ENCODE measurements around the gene BRF1. TPM values are rescaled to one million over a fixed set of nuclear protein-coding genes. Genes with fewer than 3 reads are reported as not detected.

The BRF1 gene
- polyA plus RNA-seq, 1 of the 3 experiments (the other 2 are of a cell fraction) = 15.7 TPM

- H3K9ac ChIP-seq = no peak overlapping the region
- peaks cover 57% of the 10 kb centered on the region for H3K79me2 ChIP-seq (ENCODE audit: insufficient read depth)
- H3K27me3 ChIP-seq (ENCODE audit: insufficient read depth) = no peaks in the 10 kb centered on the region
- no peak overlapping the region for H2AFZ ChIP-seq (ENCODE audit: low read depth)
- H3K4me2 ChIP-seq = no peak overlapping the region
- no peak overlapping the region for H3K4me3 ChIP-seq (ENCODE audit: low read depth in 2 of 2, low read length in 1 of 2)
- no peaks in the 10 kb centered on the region for H3K9me2 ChIP-seq
- ChIA-PET CTCF (no interaction called here), POLR2A (interaction anchor here (1.1 kb wide), 1 partner anchor 26 kb away, joined by 3 read pairs; the partner anchor contains the start of gene BRF1)
- 88% methylated on average over 1 of the region's 9 CpGs for WGBS (ENCODE audit: low lambda C conversion rate)
- TF ChIP-seq REST (IDR thresholded peaks at IDR 0.05; ENCODE audit: low read depth, low read length) (no peak), YY1 (IDR thresholded peaks at IDR 0.05; ENCODE audit: low read depth) (no peak), IRF3 (IDR thresholded peaks at IDR 0.05; ENCODE audit: low read depth, low read length) (no peak), NFIC (IDR thresholded peaks at IDR 0.05; ENCODE audit: borderline replicate concordance) (no peak), CHD2 (IDR thresholded peaks at IDR 0.05; ENCODE audit: low read length, partially characterized antibody) (no peak), FOXJ3 (CRISPR knock-in tag; IDR thresholded peaks at IDR 0.05) (no peak), TEAD4 (IDR thresholded peaks at IDR 0.05; ENCODE audit: borderline replicate concordance, insufficient read depth) (no peak), RCOR1 (IDR thresholded peaks at IDR 0.05; ENCODE audit: low read length) (no peak), RFX5 (IDR thresholded peaks at IDR 0.05; ENCODE audit: low read length) (no peak), ZBTB33 (IDR thresholded peaks at IDR 0.05; ENCODE audit: borderline replicate concordance, low read depth) (no peak), JUND (IDR thresholded peaks at IDR 0.05) (no peak), USF2 (IDR thresholded peaks at IDR 0.05; ENCODE audit: borderline replicate concordance, low read depth, low read length) (no peak)
- H3K9me3 ChIP-seq = no peaks in the 10 kb centered on the region
- peak; percentile 23 for DNase-seq
- H4K20me1 ChIP-seq (ENCODE audit: insufficient read depth) = peaks cover 48% of the 10 kb centered on the region
- H3F3A ChIP-seq (replicated peaks; ENCODE audit: insufficient read depth) = no peaks in the 10 kb centered on the region
- H3K4me1 ChIP-seq (ENCODE audit: control insufficient read depth in 1 of 2, insufficient read depth in 2 of 2, low read depth in 1 of 2, low read length in 1 of 2) = peaks cover 0 to 50% of the 10 kb centered on the region in 2 experiments; a peak in 2 of 4 replicates
- no peaks in the 10 kb centered on the region for H3K36me3 ChIP-seq (replicated peaks in 1 of 2; ENCODE audit: control insufficient read depth in 1 of 2, insufficient read depth in 2 of 2, low read length in 1 of 2)
- H3K27ac ChIP-seq (ENCODE audit: low read depth in 2 of 2, low read length in 1 of 2) = no peak overlapping the region
Observed at GRCh38 chr14:105326568-105326867, 25.7 kb upstream of the BRF1 start.

Measured in SK-N-SH (cell line).